NB4 (cell line): ENCODE measurements around the gene GLI3.

Experiments
- DNase-seq: peaks from one replicate; pipeline ENCODE4 v3.0.0; 2010; ENCODE audit warnings: low read depth
- H3K4me3 ChIP-seq: one replicate; pipeline ENCODE4 v1.5.1; 2011; ENCODE audit warnings: mild to moderate bottlenecking, low read depth, low read length, moderate library complexity
- CTCF ChIP-seq: IDR thresholded peaks from one replicate; pipeline ENCODE4 v1.5.1; 2012; ENCODE audit warnings: low read depth, low read length
- MAX ChIP-seq: IDR thresholded peaks from 2 replicates; pipeline ENCODE4 v1.6.1; 2011; ENCODE audit warnings: low read depth, low read length
- MYC ChIP-seq: IDR thresholded peaks from 2 replicates; pipeline ENCODE4 v1.6.1; 2011; ENCODE audit warnings: low read depth, low read length
- POLR2A ChIP-seq: IDR thresholded peaks from 2 replicates; pipeline ENCODE4 v1.6.1; 2011; ENCODE audit warnings: mild to moderate bottlenecking; ENCODE audit not compliant: insufficient read length; ENCODE audit errors: extremely low read depth

Gene GLI3

GRCh38 chr7:41930538-41931262, 306.3 kb downstream of the GLI3 start:
- TF ChIP-seq MAX (no peak), POLR2A (no peak), CTCF (no peak), MYC (no peak)
- no peak overlapping the region for H3K4me3 ChIP-seq
- DNase-seq, result peak; percentile 25

GRCh38 chr7:41928781-41929180, 308.2 kb downstream of the GLI3 start:
- no peak overlapping the region for H3K4me3 ChIP-seq
- no peak for DNase-seq
- no peak for TF ChIP-seq POLR2A
- TF ChIP-seq MYC, result no peak
- no peak for TF ChIP-seq MAX
- TF ChIP-seq CTCF, result no peak

- H3K4me3 ChIP-seq, result no peak overlapping the region
- DNase-seq, result no peak
- TF ChIP-seq MAX (no peak), MYC (no peak), POLR2A (no peak), CTCF (no peak)
These were observed 308.8 kb downstream of the GLI3 start for GRCh38 chr7:41928166-41928565.

- no peak for TF ChIP-seq MAX
- no peak for TF ChIP-seq POLR2A
- no peak for TF ChIP-seq CTCF
- TF ChIP-seq MYC, result no peak
- no peak overlapping the region for H3K4me3 ChIP-seq
- no peak for DNase-seq
These were observed 309.6 kb downstream of the GLI3 start for GRCh38 chr7:41927380-41927779.

- no peak overlapping the region for H3K4me3 ChIP-seq
- TF ChIP-seq POLR2A (no peak), MAX (no peak), CTCF (no peak), MYC (no peak)
- no peak for DNase-seq
These were observed 311.1 kb downstream of the GLI3 start for GRCh38 chr7:41925946-41926345.

GRCh38 chr7:41924796-41925195, 312.2 kb downstream of the GLI3 start:
- H3K4me3 ChIP-seq, result no peak overlapping the region
- DNase-seq, result no peak
- TF ChIP-seq MAX (no peak), CTCF (no peak), POLR2A (no peak), MYC (no peak)
